ENCODE measurements around the gene PLCB1. TPM values are rescaled to one million over a fixed set of nuclear protein-coding genes. Genes with fewer than 3 reads are reported as not detected.

PLCB1 gene
- total and polyA plus RNA-seq, 2 donors (not counting 3 experiments of a cell fraction or from before 2014, with no cell fraction given) = 10.2 to 53.4 TPM

DNA sequence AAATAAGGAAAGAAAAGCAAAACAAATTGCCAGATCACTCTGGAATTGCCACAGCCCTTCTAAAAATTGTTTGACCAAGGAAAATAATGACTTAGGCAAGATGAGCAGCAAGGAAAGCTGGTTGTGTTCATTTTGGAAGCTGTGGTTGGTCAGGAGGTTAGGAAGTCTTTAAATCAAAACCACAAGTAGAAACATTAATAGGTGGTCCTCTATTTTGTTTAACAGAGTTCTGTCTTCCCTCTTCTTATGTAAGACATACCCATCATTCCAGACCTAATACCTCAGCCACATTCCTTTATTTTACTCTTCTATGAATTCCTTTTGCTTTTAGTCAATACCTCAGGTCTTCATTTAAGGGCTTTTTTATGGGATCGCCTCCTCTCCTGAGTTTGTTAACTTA, 514.6 kb downstream of the PLCB1 start:
- Histone ChIP-seq H3K27ac (ENCODE audit: insufficient read depth, low read depth, low read length) (peak overlapping the region; percentile 54), H3K9ac (replicated peaks; ENCODE audit: extremely low read depth, insufficient read depth, low read length) (peak overlapping the region; percentile 32), H3K79me2 (ENCODE audit: control insufficient read depth, insufficient read depth, low read length) (no peaks in the 10 kb centered on the region), H3K4me3 (replicated peaks in 1 of 3; ENCODE audit: insufficient read depth in 1 of 3, low read depth in 1 of 3, low read length in 3 of 3) (no peak overlapping the region), H3K4me1 (ENCODE audit: control insufficient read depth, extremely low read depth, insufficient read depth, low read length) (peaks cover 27% of the 10 kb centered on the region), H3K9me1 (replicated peaks; ENCODE audit: control insufficient read depth, extremely low read depth, insufficient read depth, low read length) (no peaks in the 10 kb centered on the region), H3K36me3 (ENCODE audit: control insufficient read depth in 2 of 2, extremely low read depth in 1 of 2, insufficient read depth in 2 of 2, low read length in 2 of 2) (no peaks in the 10 kb centered on the region), H3K9me3 (replicated peaks; ENCODE audit: control insufficient read depth, insufficient read depth, low read length) (no peaks in the 10 kb centered on the region), H4K20me1 (replicated peaks; ENCODE audit: control insufficient read depth, extremely low read depth, insufficient read depth, low read length) (no peaks in the 10 kb centered on the region), H3K4me2 (ENCODE audit: insufficient read depth, low read length) (peak overlapping the region; percentile 37), H3K27me3 (ENCODE audit: control insufficient read depth in 2 of 2, insufficient read depth in 2 of 2, low read length in 2 of 2) (no peaks in the 10 kb centered on the region), H2AFZ (ENCODE audit: low read depth, low read length) (no peak overlapping the region)
- DNase-seq (ENCODE audit: low read depth, low spot score) (no peak), FAIRE-seq (peak; percentile 40)
- CTCF ChIA-PET = interaction anchor here (1.2 kb wide), 1 partner anchor 710 kb away, joined by 3 read pairs; no protein-coding TSS in a partner anchor
- intact Hi-C loops (cut with micrococcal nuclease) = loop anchor here (1.0 to 5.0 kb wide), 2 partner anchors 10 to 99 kb away; no protein-coding TSS in a partner anchor
- POLR2A ChIA-PET = no interaction called here
- dilution Hi-C loops (cut with MboI; ENCODE audit: extremely low pct_ligation_motif_present, low sequenced_read_pairs) = no loop called here
- no TSS peak for BruUV-seq (replicated peaks)
- TF ChIP-seq POLR2A (IDR thresholded peaks at IDR 0.05; ENCODE audit: low read depth, low read length) (no peak), MYC (IDR thresholded peaks at IDR 0.05; ENCODE audit: low read depth, low read length) (no peak), JUN (IDR thresholded peaks at IDR 0.05; ENCODE audit: borderline replicate concordance, insufficient read depth, insufficient read length, low read depth) (no peak), FOS (IDR thresholded peaks at IDR 0.05; ENCODE audit: borderline replicate concordance, insufficient read depth, low read length) (no peak), EZH2 (IDR thresholded peaks at IDR 0.05; ENCODE audit: borderline replicate concordance, low read depth, low read length, severe bottlenecking) (no peak), GATA2 (IDR thresholded peaks at IDR 0.05; ENCODE audit: insufficient read depth, insufficient read length, low read depth, low read length) (no peak), POLR2AphosphoS5 (IDR thresholded peaks at IDR 0.05; ENCODE audit: insufficient read depth, low read depth, low read length) (no peak)
- TF ChIP-seq, protein P1, sequence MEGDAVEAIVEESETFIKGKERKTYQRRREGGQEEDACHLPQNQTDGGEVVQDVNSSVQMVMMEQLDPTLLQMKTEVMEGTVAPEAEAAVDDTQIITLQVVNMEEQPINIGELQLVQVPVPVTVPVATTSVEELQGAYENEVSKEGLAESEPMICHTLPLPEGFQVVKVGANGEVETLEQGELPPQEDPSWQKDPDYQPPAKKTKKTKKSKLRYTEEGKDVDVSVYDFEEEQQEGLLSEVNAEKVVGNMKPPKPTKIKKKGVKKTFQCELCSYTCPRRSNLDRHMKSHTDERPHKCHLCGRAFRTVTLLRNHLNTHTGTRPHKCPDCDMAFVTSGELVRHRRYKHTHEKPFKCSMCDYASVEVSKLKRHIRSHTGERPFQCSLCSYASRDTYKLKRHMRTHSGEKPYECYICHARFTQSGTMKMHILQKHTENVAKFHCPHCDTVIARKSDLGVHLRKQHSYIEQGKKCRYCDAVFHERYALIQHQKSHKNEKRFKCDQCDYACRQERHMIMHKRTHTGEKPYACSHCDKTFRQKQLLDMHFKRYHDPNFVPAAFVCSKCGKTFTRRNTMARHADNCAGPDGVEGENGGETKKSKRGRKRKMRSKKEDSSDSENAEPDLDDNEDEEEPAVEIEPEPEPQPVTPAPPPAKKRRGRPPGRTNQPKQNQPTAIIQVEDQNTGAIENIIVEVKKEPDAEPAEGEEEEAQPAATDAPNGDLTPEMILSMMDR (IDR thresholded peaks at IDR 0.05; ENCODE audit: extremely low read depth in 1 of 2, insufficient read depth in 1 of 2, low read depth in 1 of 2, low read length in 2 of 2) = no peak
- TF ChIP-seq, protein P2, sequence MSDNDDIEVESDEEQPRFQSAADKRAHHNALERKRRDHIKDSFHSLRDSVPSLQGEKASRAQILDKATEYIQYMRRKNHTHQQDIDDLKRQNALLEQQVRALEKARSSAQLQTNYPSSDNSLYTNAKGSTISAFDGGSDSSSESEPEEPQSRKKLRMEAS (IDR thresholded peaks at IDR 0.05; ENCODE audit: insufficient read depth, insufficient read length) = no peak
